GM18868 (cell line): ENCODE results near the gene PITHD1.
"Not testable (repeated sequence)": the region's sequence is repeated elsewhere in the genome, so short reads cannot be mapped to it uniquely, and the experiment has no call there.

Experiments used
- ATAC-seq: cut with Tn5 transposase; IDR thresholded peaks from one replicate; pipeline ENCODE4 v1.9.1; 2021; ENCODE audit warnings: mild to moderate bottlenecking, moderate library complexity; ENCODE audit not compliant: unreplicated experiment

PITHD1 gene

GRCh38 chr1:23823767-23824166 is 45.5 kb downstream of the PITHD1 start:
- ATAC-seq: no peak

DNA sequence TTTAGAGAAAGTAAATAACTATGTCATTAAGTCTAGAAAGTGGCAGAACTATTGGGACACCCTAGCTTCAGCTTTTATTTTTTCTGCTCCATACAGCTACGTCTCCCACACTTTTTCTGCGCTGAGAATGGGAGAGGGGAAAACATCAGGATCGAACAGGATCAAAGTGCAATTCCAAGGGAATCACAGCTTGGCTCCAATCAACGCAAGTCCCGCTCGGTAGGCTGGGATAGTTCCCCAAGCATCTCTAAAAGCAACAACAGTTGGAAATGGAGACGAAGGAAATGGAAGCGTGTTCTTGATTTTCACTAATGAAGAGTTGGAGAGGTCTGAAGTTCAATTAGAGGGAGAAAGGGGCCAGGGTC is 46.5 kb downstream of the PITHD1 start:
- no peak for ATAC-seq

- ATAC-seq: peak; percentile 87
These were observed 47.0 kb downstream of the PITHD1 start, which contains the start of gene HMGCL for GRCh38 chr1:23825076-23825761. Gene HMGCL (minus strand): TSS chr1:23825429. CDS start chr1:23825415, 14 bp downstream.

DNA sequence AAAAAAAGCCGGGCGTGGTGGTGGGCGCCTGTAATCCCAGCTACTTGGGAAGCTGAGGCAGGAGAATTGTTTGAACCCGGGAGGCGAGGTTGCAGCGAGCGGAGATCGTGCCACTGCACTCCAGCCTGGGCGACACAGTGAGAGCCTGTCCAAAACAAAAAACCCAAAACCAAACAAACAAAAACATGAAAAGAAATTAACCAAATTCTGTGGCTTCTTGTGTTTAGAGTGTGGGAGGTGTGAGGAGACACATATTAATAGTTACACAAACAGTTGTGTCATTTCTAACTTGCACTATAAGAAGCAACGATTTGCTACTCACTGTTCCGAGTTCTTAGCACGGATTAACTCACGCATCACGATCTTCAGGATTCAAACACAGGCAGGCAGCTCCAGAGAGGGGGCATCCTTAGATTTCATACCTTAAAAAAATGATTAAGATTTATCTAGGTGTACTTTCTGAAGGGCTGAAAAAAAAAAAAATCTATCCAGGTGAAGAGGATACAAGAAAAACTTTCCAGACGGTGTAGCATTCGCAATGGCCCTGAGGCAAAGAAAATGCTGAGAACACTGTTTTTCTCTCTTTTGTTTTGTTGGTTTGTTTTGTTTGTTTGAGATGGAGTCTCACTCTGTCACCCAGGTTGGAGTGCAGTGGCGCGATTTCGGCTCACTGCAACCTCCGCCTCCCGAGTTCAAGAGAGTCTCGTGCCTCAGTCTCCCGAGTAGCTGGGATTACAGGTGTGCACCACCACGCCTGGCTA is 47.7 kb downstream of the PITHD1 start:
- ATAC-seq: no peak

GRCh38 chr1:23826590-23826989 is 48.4 kb downstream of the PITHD1 start:
- not testable (repeated sequence) for ATAC-seq

GRCh38 chr1:23827717-23828116 is 49.5 kb downstream of the PITHD1 start:
- ATAC-seq: no peak

DNA sequence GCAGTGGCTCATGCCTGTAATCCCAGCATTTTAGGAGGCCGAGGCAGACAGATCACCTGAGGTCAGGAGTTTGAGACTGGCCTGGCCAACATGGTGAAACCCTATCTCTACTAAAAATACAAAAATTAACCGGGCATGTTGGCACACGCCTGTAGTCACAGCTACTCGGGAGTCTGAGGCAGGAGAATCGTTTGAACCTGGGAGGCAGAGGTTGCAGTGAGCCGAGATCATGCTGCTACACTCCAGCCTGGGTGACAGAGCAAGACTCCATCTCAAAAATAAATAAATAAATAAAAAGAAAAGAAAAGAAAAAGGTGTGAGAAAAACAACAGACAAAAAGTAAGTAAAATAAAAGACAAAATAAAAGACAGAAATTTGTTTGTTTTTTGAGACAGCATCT is 55.9 kb downstream of the PITHD1 start:
- ATAC-seq: not testable (repeated sequence)

- ATAC-seq: no peak
These were observed 57.8 kb downstream of the PITHD1 start for GRCh38 chr1:23836037-23836436.
